SK-MEL-5 (cell line): ENCODE measurements around the gene CFD. TPM values are rescaled to one million over a fixed set of nuclear protein-coding genes. Genes with fewer than 3 reads are reported as not detected.
"Not testable (repeated sequence)": the region's sequence is repeated elsewhere in the genome, so short reads cannot be mapped to it uniquely, and the experiment has no call there.

ENCODE experiments used
- DNase-seq: peaks from one replicate; pipeline ENCODE4 v3.0.0-alpha.2; 2016; ENCODE audit warnings: low read depth, low spot score
- in situ Hi-C: cut with HindIII; loops from 2 replicates; pipeline ENCODE4 v1.10.0; 2016; ENCODE audit warnings: low sequenced_read_pairs, high pct_unique_total_duplicates, low pct_unique_long_range_greater_than_20kb
- total RNA-seq: library from RNA; depleted of rRNA; stranded (reverse); fragments of >200 nt; shearing (Covaris generic); gene quantifications from 2 replicates; pipeline ENCODE4 v1.2.3, GENCODE V29; 2014

Gene CFD
- total RNA-seq, 1 experiment from 2014 or later = 4.3 TPM

- in situ Hi-C loops = no loop called here
- DNase-seq = no peak
These were observed 13.6 kb upstream of the CFD start for GRCh38 chr19:845707-846521.

- in situ Hi-C loops = no loop called here
- DNase-seq = no peak
These were observed 11.0 kb upstream of the CFD start for GRCh38 chr19:848386-848921.

GRCh38 chr19:849195-849594 is 10.3 kb upstream of the CFD start:
- in situ Hi-C loops, DNase-seq: not testable (repeated sequence)

GRCh38 chr19:850221-850978 is 9.1 kb upstream of the CFD start:
- no peak for DNase-seq
- in situ Hi-C loops = no loop called here

- in situ Hi-C loops = no loop called here
- DNase-seq = no peak
These were observed 8.5 kb upstream of the CFD start for GRCh38 chr19:850979-851335.

- no peak for DNase-seq
- in situ Hi-C loops = no loop called here
These were observed 7.1 kb upstream of the CFD start, which contains the start of gene ELANE for GRCh38 chr19:852136-853013. Gene ELANE, plus strand, starts transcription at chr19:852303. Its CDS starts 26 bp downstream, at chr19:852329.

- no peak for DNase-seq
- in situ Hi-C loops = no loop called here
These were observed 6.4 kb upstream of the CFD start for GRCh38 chr19:853014-853585.

GRCh38 chr19:853614-854220 is 5.7 kb upstream of the CFD start:
- in situ Hi-C loops = not testable (repeated sequence)

GRCh38 chr19:854549-854948 is 4.9 kb upstream of the CFD start:
- in situ Hi-C loops = no loop called here
- no peak for DNase-seq

More at GRCh38 chr19:853614-854220, 5.7 kb upstream of the CFD start:
- not testable (repeated sequence) for DNase-seq

GRCh38 chr19:855142-855541 is 4.3 kb upstream of the CFD start:
- in situ Hi-C loops = no loop called here
- DNase-seq = no peak

GRCh38 chr19:855566-856120 is 3.8 kb upstream of the CFD start:
- in situ Hi-C loops = no loop called here
- no peak for DNase-seq

GRCh38 chr19:858284-858683 is 1.2 kb upstream of the CFD start:
- DNase-seq = no peak
- in situ Hi-C loops = no loop called here

GRCh38 chr19:861141-861755 is 1.8 kb downstream of the CFD start:
- no peak for DNase-seq
- in situ Hi-C loops = no loop called here

- in situ Hi-C loops = no loop called here
- DNase-seq = peak; percentile 66
These were observed 2.5 kb downstream of the CFD start for GRCh38 chr19:861756-862580.

- in situ Hi-C loops = no loop called here
- DNase-seq = peak; percentile 52
These were observed 3.3 kb downstream of the CFD start for GRCh38 chr19:862581-863314.
